Measurements from ENCODE around the gene ADGRG4.

The ADGRG4 gene

GRCh38 chrX:136386826-136387225 is 86.1 kb downstream of the ADGRG4 start:
- H3K4me1 ChIP-seq (ENCODE audit: insufficient read depth, low read length, poor library complexity, severe bottlenecking): no peaks in the 10 kb centered on the region
- no peaks in the 10 kb centered on the region for H3K79me2 ChIP-seq (ENCODE audit: insufficient read depth, low read length)
- H3K4me2 ChIP-seq (ENCODE audit: low read depth, low read length, poor library complexity, severe bottlenecking): no peak overlapping the region
- no peak for TF ChIP-seq EZH2phosphoT487 (IDR thresholded peaks at IDR 0.05; ENCODE audit: borderline replicate concordance)
- no peak for TF ChIP-seq CTCF (conservative IDR thresholded peaks at IDR 0.05; ENCODE audit: low read length)
- no peak overlapping the region for H3K4me3 ChIP-seq (ENCODE audit: low read length, poor library complexity, severe bottlenecking)
- H3K27me3 ChIP-seq (ENCODE audit: insufficient read depth, low read length, poor library complexity, severe bottlenecking): no peaks in the 10 kb centered on the region
- H3K9me3 ChIP-seq (ENCODE audit: insufficient read depth, low read depth, low read length): no peaks in the 10 kb centered on the region
- H3K9me2 ChIP-seq (replicated peaks; ENCODE audit: low read depth, low read length): no peaks in the 10 kb centered on the region
- no peak overlapping the region for H3K9ac ChIP-seq (ENCODE audit: low read depth, low read length, poor library complexity, severe bottlenecking)
- H4K20me1 ChIP-seq (ENCODE audit: insufficient read depth, low read length, poor library complexity, severe bottlenecking): no peaks in the 10 kb centered on the region
- H3K36me3 ChIP-seq (ENCODE audit: insufficient read depth, low read length): no peaks in the 10 kb centered on the region
- no peak overlapping the region for H2AFZ ChIP-seq (ENCODE audit: low read length)
- H3F3A ChIP-seq (ENCODE audit: low read depth): no peaks in the 10 kb centered on the region

DNA sequence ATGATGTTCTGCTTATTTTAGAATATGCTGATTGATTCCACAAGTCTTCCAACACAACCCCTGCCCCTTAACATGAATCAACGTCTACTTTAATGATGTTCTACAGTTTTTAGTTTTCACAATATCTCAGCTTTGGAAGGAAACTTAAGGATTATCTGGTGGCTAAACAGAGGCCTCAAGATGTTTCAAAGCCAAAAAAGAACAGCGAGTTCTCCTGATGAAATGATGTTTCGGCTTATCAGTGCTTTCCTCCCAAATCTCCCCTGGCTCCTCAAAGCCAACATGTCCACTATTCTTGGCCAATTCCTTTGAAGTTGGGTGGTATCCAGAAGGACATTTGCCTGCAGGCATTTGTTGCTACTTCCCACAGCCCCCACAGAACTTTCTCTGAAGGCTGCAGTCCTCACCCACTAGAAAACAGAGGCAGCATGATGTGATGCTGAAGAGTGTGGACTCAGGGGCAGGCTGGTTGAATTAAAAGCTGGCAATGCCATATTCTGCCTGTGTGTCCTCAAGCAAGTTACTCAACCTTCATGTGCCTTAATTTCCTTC is 87.3 kb downstream of the ADGRG4 start:
- Histone ChIP-seq H3K9me2 (replicated peaks; ENCODE audit: low read depth, low read length) (no peaks in the 10 kb centered on the region), H3K4me1 (ENCODE audit: insufficient read depth, low read length, poor library complexity, severe bottlenecking) (no peaks in the 10 kb centered on the region), H4K20me1 (ENCODE audit: insufficient read depth, low read length, poor library complexity, severe bottlenecking) (no peaks in the 10 kb centered on the region), H2AFZ (ENCODE audit: low read length) (no peak overlapping the region), H3K79me2 (ENCODE audit: insufficient read depth, low read length) (no peaks in the 10 kb centered on the region), H3K4me2 (ENCODE audit: low read depth, low read length, poor library complexity, severe bottlenecking) (no peak overlapping the region), H3K9ac (ENCODE audit: low read depth, low read length, poor library complexity, severe bottlenecking) (no peak overlapping the region), H3K36me3 (ENCODE audit: insufficient read depth, low read length) (no peaks in the 10 kb centered on the region), H3K9me3 (ENCODE audit: insufficient read depth, low read depth, low read length) (no peaks in the 10 kb centered on the region), H3F3A (ENCODE audit: low read depth) (no peaks in the 10 kb centered on the region), H3K27me3 (ENCODE audit: insufficient read depth, low read length, poor library complexity, severe bottlenecking) (no peaks in the 10 kb centered on the region), H3K4me3 (ENCODE audit: low read length, poor library complexity, severe bottlenecking) (no peak overlapping the region)
- no peak for TF ChIP-seq EZH2phosphoT487 (IDR thresholded peaks at IDR 0.05; ENCODE audit: borderline replicate concordance)
- no peak for TF ChIP-seq CTCF (conservative IDR thresholded peaks at IDR 0.05; ENCODE audit: low read length)

GRCh38 chrX:136390921-136391320 is 90.2 kb downstream of the ADGRG4 start:
- Histone ChIP-seq H3K9ac (ENCODE audit: low read depth, low read length, poor library complexity, severe bottlenecking) (no peak overlapping the region), H3K4me2 (ENCODE audit: low read depth, low read length, poor library complexity, severe bottlenecking) (no peak overlapping the region), H3K9me3 (ENCODE audit: insufficient read depth, low read depth, low read length) (no peaks in the 10 kb centered on the region), H3K9me2 (replicated peaks; ENCODE audit: low read depth, low read length) (no peaks in the 10 kb centered on the region), H3K4me3 (ENCODE audit: low read length, poor library complexity, severe bottlenecking) (no peak overlapping the region), H2AFZ (ENCODE audit: low read length) (no peak overlapping the region), H3F3A (ENCODE audit: low read depth) (no peaks in the 10 kb centered on the region), H3K79me2 (ENCODE audit: insufficient read depth, low read length) (no peaks in the 10 kb centered on the region), H3K36me3 (ENCODE audit: insufficient read depth, low read length) (no peaks in the 10 kb centered on the region), H3K27me3 (ENCODE audit: insufficient read depth, low read length, poor library complexity, severe bottlenecking) (no peaks in the 10 kb centered on the region), H4K20me1 (ENCODE audit: insufficient read depth, low read length, poor library complexity, severe bottlenecking) (no peaks in the 10 kb centered on the region), H3K4me1 (ENCODE audit: insufficient read depth, low read length, poor library complexity, severe bottlenecking) (no peaks in the 10 kb centered on the region)
- no peak for TF ChIP-seq CTCF (conservative IDR thresholded peaks at IDR 0.05; ENCODE audit: low read length)
- TF ChIP-seq EZH2phosphoT487 (IDR thresholded peaks at IDR 0.05; ENCODE audit: borderline replicate concordance): no peak

Measured in Loucy (cell line).